Measurements from ENCODE around the gene SLC39A3.

Gene SLC39A3

DNA sequence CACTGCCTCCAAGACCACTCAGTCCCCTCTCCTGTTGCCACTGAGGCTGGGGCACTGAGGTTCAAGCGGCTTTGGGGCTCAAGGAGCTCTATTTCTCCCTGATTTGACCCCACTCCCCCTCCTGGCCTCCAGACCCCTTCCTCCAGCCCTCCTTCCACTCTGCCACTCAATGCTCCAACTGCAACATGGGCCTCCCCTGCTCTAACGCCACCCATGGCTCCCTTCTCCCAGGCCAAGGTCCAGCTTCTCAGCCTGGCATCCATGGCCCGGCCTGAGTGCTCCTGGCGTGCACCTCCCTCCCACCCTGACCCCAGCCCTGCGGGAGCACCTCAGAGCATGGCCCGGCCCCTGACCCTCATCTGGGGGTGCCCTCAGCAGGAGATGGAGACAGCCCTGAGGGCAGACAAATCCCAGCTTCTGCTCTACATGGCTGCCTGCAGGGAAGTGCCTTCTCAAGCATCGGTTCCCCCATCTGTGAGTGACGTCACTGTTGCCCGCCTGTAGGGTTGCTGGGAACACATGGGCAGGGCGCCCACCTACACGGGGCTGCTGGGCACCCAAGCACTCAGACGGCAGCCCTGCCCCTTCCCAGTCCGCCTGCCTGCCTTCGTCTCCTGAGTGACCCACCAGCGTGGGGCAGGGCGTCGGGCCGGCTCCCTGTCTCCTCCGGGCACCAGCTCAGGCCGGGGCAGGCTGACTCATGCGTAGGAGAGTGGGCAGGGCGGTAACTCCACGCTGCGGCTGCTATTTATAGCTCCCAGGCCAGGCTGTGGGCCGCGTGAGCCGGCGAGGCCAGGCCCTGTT is 17.1 kb downstream of the SLC39A3 start:
- ChIA-PET POLR2A (interaction anchor here (1.1 kb wide), 1 partner anchor 16 kb away, joined by 3 read pairs; no protein-coding TSS in a partner anchor), CTCF (interaction anchor here (0.9 to 2.2 kb wide), 4 partner anchors 24 to 165 kb away, joined by 3 to 16 read pairs (median 4); no protein-coding TSS in a partner anchor)
- TF ChIP-seq, protein P1, sequence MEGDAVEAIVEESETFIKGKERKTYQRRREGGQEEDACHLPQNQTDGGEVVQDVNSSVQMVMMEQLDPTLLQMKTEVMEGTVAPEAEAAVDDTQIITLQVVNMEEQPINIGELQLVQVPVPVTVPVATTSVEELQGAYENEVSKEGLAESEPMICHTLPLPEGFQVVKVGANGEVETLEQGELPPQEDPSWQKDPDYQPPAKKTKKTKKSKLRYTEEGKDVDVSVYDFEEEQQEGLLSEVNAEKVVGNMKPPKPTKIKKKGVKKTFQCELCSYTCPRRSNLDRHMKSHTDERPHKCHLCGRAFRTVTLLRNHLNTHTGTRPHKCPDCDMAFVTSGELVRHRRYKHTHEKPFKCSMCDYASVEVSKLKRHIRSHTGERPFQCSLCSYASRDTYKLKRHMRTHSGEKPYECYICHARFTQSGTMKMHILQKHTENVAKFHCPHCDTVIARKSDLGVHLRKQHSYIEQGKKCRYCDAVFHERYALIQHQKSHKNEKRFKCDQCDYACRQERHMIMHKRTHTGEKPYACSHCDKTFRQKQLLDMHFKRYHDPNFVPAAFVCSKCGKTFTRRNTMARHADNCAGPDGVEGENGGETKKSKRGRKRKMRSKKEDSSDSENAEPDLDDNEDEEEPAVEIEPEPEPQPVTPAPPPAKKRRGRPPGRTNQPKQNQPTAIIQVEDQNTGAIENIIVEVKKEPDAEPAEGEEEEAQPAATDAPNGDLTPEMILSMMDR (IDR thresholded peaks at IDR 0.05; ENCODE audit: insufficient read depth, low read length, missing control alignments) = no peak
- no peak for DNase-seq (ENCODE audit: low read depth, low spot score)
- H3K4me3 ChIP-seq (ENCODE audit: low read depth, low read length) = no peak overlapping the region

DNA sequence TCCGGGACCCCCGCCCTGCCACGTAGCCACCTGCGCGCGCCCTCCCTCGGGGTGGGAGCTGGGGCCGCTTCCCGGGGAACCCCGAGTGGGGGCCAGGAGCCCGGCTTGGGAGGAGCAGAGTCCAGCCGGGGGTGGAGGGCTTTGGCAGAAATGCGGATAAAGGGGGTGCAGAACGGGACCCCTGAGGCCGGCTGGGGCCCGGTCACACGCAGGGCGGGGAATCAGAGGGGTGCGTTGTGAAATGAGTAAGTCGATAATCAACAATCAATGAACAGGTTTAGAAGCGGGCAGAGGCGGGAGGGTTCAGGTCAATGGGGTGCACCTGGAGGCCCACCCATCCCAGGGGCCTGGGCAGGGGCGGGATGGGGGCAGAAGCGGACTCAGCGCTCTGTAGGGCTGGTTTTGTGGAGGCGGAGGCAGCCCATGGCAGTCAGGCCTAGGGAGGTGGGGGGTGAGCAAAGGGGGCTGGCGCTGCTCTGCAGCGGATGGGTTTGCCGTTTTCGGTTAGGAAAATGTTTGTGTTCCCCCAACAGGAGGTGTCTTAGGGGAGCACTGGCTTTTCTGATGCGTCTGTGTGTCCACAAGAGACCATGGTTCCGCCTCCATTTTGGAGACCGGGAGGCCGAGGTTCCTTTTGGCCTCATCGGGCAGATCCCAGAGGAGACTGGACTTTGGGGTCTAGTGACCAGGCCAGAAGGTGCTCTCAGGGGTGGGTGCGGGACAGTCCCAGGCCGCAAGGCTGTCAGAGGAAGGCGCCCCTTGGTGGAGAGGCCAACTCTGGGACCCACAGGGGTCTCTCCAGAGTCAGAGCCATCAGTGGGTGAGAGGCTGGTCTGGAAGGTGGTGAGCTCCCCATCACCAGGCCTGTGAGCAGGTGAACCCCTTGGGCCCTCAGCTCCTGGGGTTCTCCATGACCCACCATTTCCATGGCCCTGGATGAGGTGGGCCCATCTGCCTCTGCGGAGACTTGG is 18.0 kb downstream of the SLC39A3 start:
- peak overlapping the region; percentile 51 for H3K4me3 ChIP-seq (ENCODE audit: low read depth, low read length)

DNA sequence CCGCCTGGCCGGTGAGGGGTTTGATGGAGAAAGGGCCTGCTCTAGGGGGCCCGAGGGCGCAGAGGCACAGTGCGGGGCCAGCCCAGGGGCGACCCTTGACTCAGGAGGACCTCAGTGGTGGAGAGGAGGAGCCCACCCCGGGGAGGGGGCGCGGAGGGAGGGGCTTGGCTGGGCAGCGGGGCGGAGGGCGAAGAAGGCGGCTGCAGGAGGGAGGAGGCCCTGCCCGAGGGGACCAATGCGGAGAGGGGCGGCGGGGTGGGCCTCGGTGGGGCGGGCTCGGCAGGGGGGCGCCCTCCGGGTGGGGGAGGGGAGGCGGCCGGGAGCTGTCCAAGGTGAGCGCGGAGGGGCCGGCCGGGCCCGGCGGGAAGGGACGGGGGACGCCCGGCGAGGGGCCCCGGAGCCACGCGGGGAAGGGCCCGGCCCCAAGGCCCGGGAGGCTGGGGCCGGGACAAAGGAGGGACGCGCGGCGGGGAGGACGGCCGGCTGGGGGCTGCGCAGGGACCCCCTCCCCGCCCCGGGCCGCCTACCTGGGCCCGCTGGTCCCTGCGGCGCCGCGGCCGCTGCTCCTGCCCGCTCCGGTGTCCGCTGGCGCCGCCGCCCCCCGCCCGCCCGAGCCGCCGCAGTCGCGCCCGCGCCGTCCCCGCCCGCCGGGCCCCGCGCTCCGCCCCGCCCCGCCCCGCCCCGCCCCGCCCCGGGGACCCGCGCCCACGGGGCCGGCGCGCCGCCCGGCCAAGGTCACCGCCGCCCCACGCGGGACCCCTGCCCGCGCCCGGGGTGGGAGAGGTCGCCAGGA is 18.8 kb downstream of the SLC39A3 start, which contains the start of gene DIRAS1:
DIRAS1 (minus strand) TSS at position 596 of the 793 bp plus-strand sequence. CDS start 3,566 bp downstream, outside the sequence.
- CTCF ChIA-PET = no interaction called here
- POLR2A ChIA-PET = no interaction called here
- TF ChIP-seq, protein P1 (IDR thresholded peaks at IDR 0.05; ENCODE audit: insufficient read depth, low read length, missing control alignments) = no peak
- H3K4me3 ChIP-seq (ENCODE audit: low read depth, low read length) = peak within 1 kb of the TSS; percentile 55
- no peak for DNase-seq (ENCODE audit: low read depth, low spot score)

More for the DNA sequence above, 18.0 kb downstream of the SLC39A3 start:
- CTCF ChIA-PET = interaction anchor here (1.1 to 2.2 kb wide), 3 partner anchors 25 to 165 kb away, joined by 3 to 16 read pairs (median 3); no protein-coding TSS in a partner anchor
- POLR2A ChIA-PET = interaction anchor here (1.1 kb wide), 1 partner anchor 17 kb away, joined by 3 read pairs; no protein-coding TSS in a partner anchor
- no peak for DNase-seq (ENCODE audit: low read depth, low spot score)
- TF ChIP-seq, protein P1 (IDR thresholded peaks at IDR 0.05; ENCODE audit: insufficient read depth, low read length, missing control alignments) = no peak

GRCh38 chr19:2719920-2720776 is 19.7 kb downstream of the SLC39A3 start:
- ChIA-PET POLR2A (no interaction called here), CTCF (no interaction called here)
- TF ChIP-seq, protein P1 (IDR thresholded peaks at IDR 0.05; ENCODE audit: insufficient read depth, low read length, missing control alignments) = no peak
- peak overlapping the region; percentile 55 for H3K4me3 ChIP-seq (ENCODE audit: low read depth, low read length)
- no peak for DNase-seq (ENCODE audit: low read depth, low spot score)

DNA sequence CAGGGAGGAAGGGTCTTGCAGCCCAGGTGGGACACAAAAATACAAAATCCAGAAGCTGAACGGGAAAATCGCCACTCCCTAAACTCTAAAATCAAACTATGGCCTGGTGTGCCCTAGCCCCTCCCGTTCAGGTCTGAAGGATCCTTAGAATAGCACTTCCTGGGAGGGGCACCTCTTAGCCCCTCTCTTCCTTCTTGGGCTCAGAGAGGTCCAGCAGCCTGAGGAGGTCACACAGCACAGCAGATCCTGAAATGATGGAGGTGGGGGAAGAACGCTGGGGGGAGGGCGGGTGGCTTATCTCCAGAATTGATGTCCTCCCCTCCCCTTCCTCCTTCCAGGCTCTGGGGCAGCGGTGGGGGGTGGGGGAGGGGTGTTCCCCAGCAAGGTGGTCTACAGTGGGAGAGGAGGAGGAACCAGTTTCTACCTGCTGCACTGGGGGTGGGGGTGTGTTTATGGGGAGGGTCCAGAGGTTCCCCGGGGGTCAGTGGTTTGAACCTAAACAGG is 20.5 kb downstream of the SLC39A3 start:
- DNase-seq (ENCODE audit: low read depth, low spot score) = no peak
- CTCF ChIA-PET = no interaction called here
- POLR2A ChIA-PET = no interaction called here
- TF ChIP-seq, protein P1 (IDR thresholded peaks at IDR 0.05; ENCODE audit: insufficient read depth, low read length, missing control alignments) = no peak
- H3K4me3 ChIP-seq (ENCODE audit: low read depth, low read length) = no peak overlapping the region
